Stimulated activated CD4-positive, alpha-beta T cell treated with anti-CD3 and anti-CD28 coated beads, Interleukin-1b, Interleukin-23, amount 100 ng/mL, for 4 hours (primary cell): ENCODE data around the gene CD44.
"Not testable (repeated sequence)": the region's sequence is repeated elsewhere in the genome, so short reads cannot be mapped to it uniquely, and the experiment has no call there.

Experiments used
- DNase-seq, 2 donors: peaks; one replicate each; pipeline ENCODE4 v3.0.0-alpha.2; 2020; ENCODE audit warnings: low read depth in 2 of 2

Gene CD44

DNA sequence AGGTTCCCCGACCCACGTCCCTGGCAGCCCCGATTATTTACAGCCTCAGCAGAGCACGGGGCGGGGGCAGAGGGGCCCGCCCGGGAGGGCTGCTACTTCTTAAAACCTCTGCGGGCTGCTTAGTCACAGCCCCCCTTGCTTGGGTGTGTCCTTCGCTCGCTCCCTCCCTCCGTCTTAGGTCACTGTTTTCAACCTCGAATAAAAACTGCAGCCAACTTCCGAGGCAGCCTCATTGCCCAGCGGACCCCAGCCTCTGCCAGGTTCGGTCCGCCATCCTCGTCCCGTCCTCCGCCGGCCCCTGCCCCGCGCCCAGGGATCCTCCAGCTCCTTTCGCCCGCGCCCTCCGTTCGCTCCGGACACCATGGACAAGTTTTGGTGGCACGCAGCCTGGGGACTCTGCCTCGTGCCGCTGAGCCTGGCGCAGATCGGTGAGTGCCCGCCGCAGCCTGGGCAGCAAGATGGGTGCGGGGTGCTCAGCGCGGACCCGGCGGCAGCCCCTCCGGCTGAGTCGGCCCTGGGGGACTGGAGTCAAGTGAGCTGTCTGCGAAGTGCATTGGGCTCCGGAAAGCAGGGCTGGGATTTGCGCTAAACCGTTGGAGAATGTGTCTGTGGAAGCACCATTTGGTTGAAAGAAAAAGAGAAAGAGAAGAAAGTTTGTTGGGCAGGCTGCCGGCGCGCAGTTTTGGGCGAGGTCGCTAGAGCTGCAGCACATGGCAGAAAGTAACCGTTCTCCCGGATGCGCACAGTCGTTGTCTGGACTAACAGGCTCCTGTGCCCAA is at the start of gene CD44:
CD44 (plus strand) TSS at position 229 of the 779 bp plus-strand sequence; CDS start at position 362, 133 bp downstream.
- peak; percentile 67 to 76 for DNase-seq

GRCh38 chr11:35089666-35090065 is 49.3 kb upstream of the CD44 start:
- no peak for DNase-seq

DNA sequence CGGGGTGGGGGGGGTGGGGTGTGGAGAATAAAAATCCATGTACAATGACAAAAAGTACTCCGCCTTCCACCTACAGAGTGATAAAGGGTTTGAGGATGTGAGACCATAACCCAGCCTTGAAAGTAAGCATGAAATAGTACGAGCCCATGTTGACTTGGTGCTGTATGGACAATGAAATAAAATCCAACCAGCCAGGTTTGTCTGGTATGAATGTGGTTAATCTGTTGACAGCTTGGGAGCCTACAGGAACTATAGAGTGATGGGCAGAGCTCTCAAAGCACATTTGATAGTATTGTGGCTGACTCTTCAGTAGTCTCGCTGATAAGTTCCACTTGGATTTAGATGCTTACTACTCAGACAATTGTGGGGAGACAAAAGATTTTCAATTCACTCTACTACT is 48.8 kb upstream of the CD44 start:
- no peak for DNase-seq

- DNase-seq: not testable (repeated sequence)
These were observed 48.0 kb upstream of the CD44 start for GRCh38 chr11:35090991-35091390.

GRCh38 chr11:35096723-35097122 is 42.2 kb upstream of the CD44 start:
- DNase-seq: no peak

DNA sequence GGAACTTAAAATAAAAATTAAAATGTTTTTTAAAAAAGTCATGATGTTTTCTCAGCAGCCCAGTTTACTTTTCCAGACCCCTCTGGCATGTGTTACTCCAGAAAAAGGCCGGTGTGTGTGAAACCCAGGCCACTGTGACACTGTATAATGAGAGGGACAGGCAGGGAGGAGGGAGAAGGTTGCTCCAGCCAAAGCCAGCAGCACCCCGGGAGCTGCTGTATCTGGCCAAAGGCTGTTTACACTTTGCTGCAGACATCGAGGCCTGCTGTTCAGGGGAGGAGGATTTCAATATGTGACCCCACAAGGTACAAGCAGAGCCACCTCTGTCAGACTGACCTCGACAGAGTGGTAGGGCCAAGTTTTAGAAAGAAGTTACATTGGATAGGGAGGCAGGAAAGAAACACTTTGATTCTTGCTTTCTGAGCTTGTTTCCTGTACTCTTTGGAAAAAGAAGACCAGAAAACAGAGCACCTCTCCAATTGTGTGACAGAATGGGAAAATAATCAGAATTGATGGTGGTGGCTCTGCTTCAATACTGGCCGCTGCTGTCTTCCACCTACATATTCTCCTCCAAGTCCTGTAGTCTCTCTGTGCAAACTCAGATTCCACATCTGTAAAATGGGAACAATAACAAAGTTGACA is 41.0 kb upstream of the CD44 start:
- DNase-seq: no peak

DNA sequence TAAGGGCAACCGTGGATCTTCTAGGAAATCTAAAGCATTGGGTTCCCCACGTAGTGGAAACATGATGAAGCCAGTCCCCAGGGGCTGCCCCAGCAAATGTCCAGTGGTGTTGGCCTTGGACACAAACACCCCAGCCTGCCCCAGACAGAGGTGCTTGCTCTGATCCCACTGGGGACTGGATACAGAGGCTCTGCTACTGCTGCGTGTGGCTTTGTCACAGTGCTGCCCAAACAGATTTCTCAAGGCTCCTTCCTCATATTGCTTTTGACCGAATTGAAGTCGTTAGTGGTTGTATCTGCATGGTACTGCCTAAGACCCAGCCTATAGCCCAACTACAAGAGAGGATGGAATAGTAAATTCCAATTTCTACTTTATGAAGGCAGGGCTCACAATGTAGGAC is 40.1 kb upstream of the CD44 start:
- DNase-seq: no peak

DNA sequence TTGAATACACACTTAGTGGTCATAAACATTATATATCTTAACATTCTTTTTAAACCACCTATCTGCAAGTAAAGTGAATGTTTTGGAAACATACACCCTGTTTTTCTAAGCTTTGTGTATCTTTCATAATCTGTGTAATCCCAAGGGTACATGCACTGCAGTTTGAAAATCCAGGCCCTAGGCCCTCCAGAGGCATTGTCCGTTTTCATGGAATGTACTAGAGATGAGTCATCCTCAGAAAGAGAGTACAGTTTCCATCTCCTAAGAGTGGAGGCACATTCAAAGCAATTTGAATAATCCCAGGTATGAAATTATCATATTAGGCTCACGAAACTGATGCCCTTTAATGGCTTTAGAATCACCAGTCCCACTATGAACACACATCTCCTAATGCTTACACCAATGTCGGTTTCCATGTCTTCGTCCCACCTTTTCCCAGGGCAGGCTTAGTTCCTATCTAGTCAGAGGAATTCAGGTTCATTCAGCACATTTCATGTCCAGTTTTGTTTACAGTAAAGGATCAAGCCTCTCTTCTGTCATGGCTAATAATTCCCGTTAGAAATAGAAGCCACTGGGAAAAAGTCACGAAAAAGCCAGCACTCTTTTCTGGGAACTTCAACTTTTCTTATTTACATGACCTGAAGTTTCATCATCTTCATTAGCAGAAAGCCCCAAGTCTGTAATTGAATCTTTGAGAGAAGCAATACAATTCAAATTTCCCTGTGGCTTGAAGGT is 39.5 kb upstream of the CD44 start:
- no peak for DNase-seq

GRCh38 chr11:35100013-35100383 is 39.0 kb upstream of the CD44 start:
- no peak for DNase-seq

DNA sequence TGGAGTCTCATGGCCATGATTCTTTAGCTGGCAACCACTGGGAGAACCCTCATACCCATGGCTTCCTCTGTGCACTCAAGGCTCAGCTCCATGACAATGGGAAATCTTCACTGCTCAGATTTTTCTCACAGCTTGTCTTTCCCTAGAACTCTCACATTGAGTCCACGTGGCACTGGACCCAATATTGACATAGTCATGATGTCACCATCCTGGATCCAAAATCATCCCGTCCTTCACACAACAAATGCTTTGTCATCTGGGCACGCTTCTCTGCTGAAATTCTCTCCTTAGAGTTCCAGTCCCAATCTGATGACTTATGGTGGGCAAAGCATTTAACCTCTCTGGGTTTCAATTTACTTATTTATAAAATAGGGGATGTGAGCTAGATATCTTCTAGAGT is 37.7 kb upstream of the CD44 start:
- DNase-seq: no peak

DNA sequence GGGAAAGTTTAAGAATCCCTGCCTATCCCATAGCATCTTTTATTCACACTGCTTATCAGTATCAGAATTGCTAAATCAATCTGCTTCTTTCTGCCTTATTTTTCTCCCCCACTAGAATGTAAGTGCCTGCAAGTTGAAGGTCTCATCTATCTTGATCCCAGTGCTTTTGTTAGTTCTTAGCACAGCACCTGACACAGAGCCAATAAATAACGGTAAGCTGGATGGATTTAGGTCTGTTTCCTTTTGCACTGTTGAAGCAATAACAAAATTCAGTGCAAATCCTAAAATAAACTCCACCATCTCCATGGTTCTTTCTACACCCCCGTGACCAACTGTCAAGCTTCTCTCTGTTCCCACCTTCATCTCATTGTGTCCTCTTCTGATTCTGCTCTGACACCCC is 36.7 kb upstream of the CD44 start:
- DNase-seq: no peak

DNA sequence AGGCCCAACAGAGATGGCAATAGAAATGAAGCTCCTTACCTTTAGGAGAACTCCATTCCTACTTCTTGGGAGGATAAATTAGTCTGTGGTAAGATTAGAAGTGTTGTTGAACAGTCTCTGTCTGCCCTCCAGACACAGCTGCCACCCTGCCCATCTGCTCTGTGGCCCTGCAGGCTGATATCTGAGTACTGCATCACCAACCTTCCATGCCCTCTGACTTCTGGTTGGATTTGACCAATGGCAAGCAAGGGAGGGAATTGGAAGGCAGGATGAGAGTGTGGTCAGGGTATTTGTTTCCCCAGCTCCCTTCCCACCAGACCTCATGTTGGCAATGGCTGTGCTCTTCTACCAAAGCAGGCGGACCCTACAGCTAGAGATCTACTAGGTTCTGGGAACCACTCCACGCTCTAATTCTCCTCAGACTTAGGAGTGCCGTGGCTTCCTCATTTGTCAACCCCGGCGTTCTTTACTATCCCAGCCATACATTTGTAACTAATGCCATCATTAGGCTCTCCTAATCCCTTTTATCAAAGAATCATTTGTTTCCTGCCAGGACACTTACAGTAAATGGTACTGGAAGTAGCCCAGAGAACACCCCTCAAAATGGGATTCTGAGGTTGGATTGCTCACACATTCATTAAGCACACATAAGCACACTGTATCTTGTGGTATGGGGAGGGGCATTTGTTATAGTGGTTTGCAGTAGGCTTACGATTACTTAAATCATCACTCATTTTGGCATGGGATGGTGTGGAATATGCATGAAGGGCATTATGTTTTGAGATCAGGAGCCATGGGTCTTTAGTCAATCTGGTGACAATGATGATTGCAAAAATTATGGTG is 35.4 kb upstream of the CD44 start:
- DNase-seq: no peak

DNA sequence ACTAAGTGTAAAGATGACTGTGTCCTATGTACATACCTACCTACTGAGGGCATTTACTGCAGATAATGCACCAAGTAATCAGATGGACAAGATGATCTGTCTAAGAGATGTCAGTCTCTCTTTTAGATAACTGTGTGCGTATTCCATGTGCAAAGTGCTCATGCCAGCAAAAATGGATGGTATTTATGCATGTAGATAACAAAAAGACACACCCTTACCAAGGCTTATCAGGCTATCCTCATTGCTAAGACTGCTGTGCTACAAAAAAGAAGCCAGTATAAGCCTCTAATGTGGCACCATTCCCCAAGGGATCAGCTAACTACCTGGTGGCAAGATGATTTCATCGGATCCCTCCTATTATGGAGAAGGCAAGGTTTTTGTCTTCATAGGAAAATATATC is 34.3 kb upstream of the CD44 start:
- no peak for DNase-seq

GRCh38 chr11:35105319-35106079 is 33.5 kb upstream of the CD44 start:
- no peak for DNase-seq

- no peak for DNase-seq
These were observed 32.4 kb upstream of the CD44 start for GRCh38 chr11:35106595-35106994.

DNA sequence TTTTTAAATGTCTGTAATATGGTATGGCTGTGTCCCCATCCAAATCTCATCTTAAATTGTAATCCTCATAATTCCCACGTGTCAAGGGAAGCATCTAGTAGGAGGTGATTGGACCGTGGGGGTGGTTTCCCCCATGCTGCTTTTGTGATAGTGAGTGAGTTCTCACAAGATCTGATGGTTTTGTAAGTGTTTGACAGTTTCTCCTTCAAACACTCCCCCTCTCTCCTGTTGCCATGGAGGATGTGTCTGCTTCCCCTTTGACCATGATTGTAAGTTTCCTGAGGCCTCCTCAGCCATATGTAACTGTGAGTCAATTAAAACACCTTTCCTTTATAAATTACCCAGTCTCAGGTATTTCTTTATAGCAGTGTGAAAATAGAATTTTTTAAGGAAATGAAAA is 31.1 kb upstream of the CD44 start:
- no peak for DNase-seq

DNA sequence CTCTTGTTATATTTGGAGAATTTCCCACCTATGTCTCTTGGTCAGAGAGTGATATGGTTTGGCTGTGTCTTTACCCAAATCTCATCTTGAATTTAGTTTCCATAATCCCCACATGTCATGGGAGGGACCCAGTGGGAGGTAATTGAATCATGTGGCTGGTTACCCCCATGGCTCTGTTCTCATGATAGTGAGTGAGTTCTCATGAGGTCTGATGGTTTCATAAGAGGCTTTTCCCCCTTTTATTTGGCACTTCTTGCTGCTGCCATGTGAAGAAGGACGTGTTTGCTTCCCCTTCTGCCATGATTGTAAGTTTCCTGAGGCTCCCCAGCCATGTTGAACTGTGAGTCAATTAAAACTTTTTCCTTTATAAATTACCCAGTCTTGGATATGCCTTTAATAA is 30.6 kb upstream of the CD44 start:
- not testable (repeated sequence) for DNase-seq

GRCh38 chr11:35109041-35109440 is 29.9 kb upstream of the CD44 start:
- DNase-seq: no peak

- DNase-seq: no peak
These were observed 29.1 kb upstream of the CD44 start for GRCh38 chr11:35109827-35110226.

- no peak for DNase-seq
These were observed 27.6 kb upstream of the CD44 start for GRCh38 chr11:35111161-35112055.
